A549 (cell line): ENCODE data around the gene CDC42BPG. TPM values are rescaled to one million over a fixed set of nuclear protein-coding genes. Genes with fewer than 3 reads are reported as not detected.

Experiments
- ATAC-seq, 2 experiments: fragments of 200-7000 bp in 1 of 2; fragments of >200 bp in 1 of 2; cut with Nextera tagmentation in 1 of 2; cut with Tn5 transposase in 1 of 2; 3 replicates each; pipeline versions ENCODE4 v1.8.0 to v1.9.1; 2018 to 2020; ENCODE audit warnings: mild to moderate bottlenecking in 1 of 2, moderate library complexity in 1 of 2
- CTCF ChIA-PET: fragments of 300-600 bp; sonication (Branson Sonifier 250); formaldehyde crosslinking; extraction: SDS; loops from one replicate; lab custom pipeline; 2021; ENCODE audit warnings: antibody characterized with exemption, inconsistent platforms; lab: Yijun Ruan, JAX
- POLR2A ChIA-PET: fragments of 350-600 bp; formaldehyde crosslinking; extraction: SDS; loops from one replicate; lab custom pipeline; 2021; ENCODE audit warnings: antibody characterized with exemption, inconsistent platforms; lab: Yijun Ruan, JAX
- DNase-seq, 2 experiments: peaks; one replicate each; pipeline versions ENCODE4 v3.0.0 to v3.0.0-alpha.2; 2011 to 2016; ENCODE audit warnings: low read depth in 1 of 2, low spot score in 1 of 2
- FAIRE-seq: peaks from 2 replicates; lab custom pipeline; 2011; peaks lifted over from hg19 to GRCh38; lab: Jason Lieb, UNC
- H3K27ac ChIP-seq, 2 experiments: fragments of >200 bp; sonication (Bioruptor Twin); formaldehyde crosslinking; 3 replicates each; pipeline ENCODE4 v1.5.1; 2016 to 2017
- H3K4me1 ChIP-seq: fragments of >200 bp; sonication (Bioruptor Twin); formaldehyde crosslinking; 3 replicates; pipeline ENCODE4 v1.6.1; 2016
- H3K4me2 ChIP-seq: fragments of >200 bp; sonication (Bioruptor Twin); formaldehyde crosslinking; 3 replicates; pipeline ENCODE4 v1.6.1; 2016
- H3K4me3 ChIP-seq: fragments of >200 bp; sonication (Bioruptor Twin); formaldehyde crosslinking; 3 replicates; pipeline ENCODE4 v1.5.1; 2016
- H3K9me3 ChIP-seq: fragments of >200 bp; sonication (Bioruptor Twin); formaldehyde crosslinking; 3 replicates; pipeline ENCODE4 v1.6.1; 2016
- ATOH8 ChIP-seq: fragments of 250-450 bp; sonication (Bioruptor Pico); IDR thresholded peaks from 2 replicates; pipeline ENCODE4 v1.5.0; 2020; ENCODE audit warnings: low read depth, mild to moderate bottlenecking, moderate library complexity
- CTCF ChIP-seq: fragments of >200 bp; sonication (Bioruptor Twin); formaldehyde crosslinking; IDR thresholded peaks from 3 replicates; pipeline ENCODE4 v1.5.1; 2016
- E2F6 ChIP-seq: IDR thresholded peaks from 2 replicates; pipeline ENCODE4 v1.6.1; 2012; ENCODE audit warnings: low read depth, borderline replicate concordance
- EHF ChIP-seq: fragments of 250-450 bp; sonication (Bioruptor Pico); IDR thresholded peaks from 2 replicates; pipeline ENCODE4 v1.5.0; 2020; ENCODE audit warnings: mild to moderate bottlenecking
- EP300 ChIP-seq, 2 experiments: fragments of >200 bp; sonication (Bioruptor Twin); formaldehyde crosslinking; IDR thresholded peaks; 2 replicates in 1 of 2; 3 replicates in 1 of 2; pipeline ENCODE4 v1.6.1; 2016 to 2017
- ESRRA ChIP-seq: fragments of 150-350 bp; IDR thresholded peaks from 2 replicates; pipeline ENCODE4 v1.6.1; 2014; ENCODE audit warnings: mild to moderate bottlenecking, low read length, borderline replicate concordance
- GATA3 ChIP-seq: IDR thresholded peaks from 2 replicates; pipeline ENCODE4 v1.6.1; 2012; ENCODE audit warnings: borderline replicate concordance
- HES2 ChIP-seq: fragments of >200 bp; sonication (Bioruptor Twin); formaldehyde crosslinking; IDR thresholded peaks from 2 replicates; pipeline ENCODE4 v1.6.1; 2016
- HOXB5 ChIP-seq: fragments of 250-450 bp; sonication (Bioruptor Pico); IDR thresholded peaks from 2 replicates; pipeline ENCODE4 v1.5.0; 2020; ENCODE audit warnings: mild to moderate bottlenecking, moderate library complexity
- JUN ChIP-seq, 2 experiments: fragments of >200 bp; sonication (Bioruptor Twin); formaldehyde crosslinking; IDR thresholded peaks; 2 replicates in 1 of 2; 3 replicates in 1 of 2; pipeline ENCODE4 v1.6.1; 2016 to 2017
- MAX ChIP-seq: IDR thresholded peaks from 2 replicates; pipeline ENCODE4 v1.6.1; 2012
- MYC ChIP-seq: IDR thresholded peaks from 2 replicates; pipeline ENCODE4 v1.6.1; 2012; ENCODE audit warnings: mild to moderate bottlenecking, inconsistent platforms, low read length, improper control_type of control experiment, borderline replicate concordance
- PHF8 ChIP-seq: fragments of 200-600 bp; sonication (generic); IDR thresholded peaks from 2 replicates; pipeline ENCODE4 v1.6.1; 2016; ENCODE audit warnings: low read depth, mild to moderate bottlenecking, antibody characterized with exemption, moderate library complexity, borderline replicate concordance
- RAD21 ChIP-seq, 2 experiments: fragments of >200 bp in 1 of 2; sonication (Bioruptor Twin) in 1 of 2; formaldehyde crosslinking in 1 of 2; IDR thresholded peaks in 1 of 2; conservative IDR thresholded peaks in 1 of 2; 2 replicates in 1 of 2; 3 replicates in 1 of 2; pipeline ENCODE4 v1.6.1; 2012 to 2018; ENCODE audit warnings: inconsistent platforms in 1 of 2
- RCOR1 ChIP-seq: fragments of 150-350 bp; IDR thresholded peaks from 2 replicates; pipeline ENCODE4 v1.6.1; 2014; ENCODE audit warnings: antibody characterized with exemption, low read length, low read depth
- REST ChIP-seq: fragments of 200-600 bp; sonication (generic); IDR thresholded peaks from 2 replicates; pipeline ENCODE4 v1.6.1; 2016; ENCODE audit warnings: antibody characterized with exemption, mild to moderate bottlenecking, moderate library complexity
- SMC3 ChIP-seq: fragments of >200 bp; sonication (Bioruptor Twin); formaldehyde crosslinking; IDR thresholded peaks from 3 replicates; pipeline ENCODE4 v1.6.1; 2018; ENCODE audit warnings: inconsistent platforms
- SREBF2 ChIP-seq: fragments of 450-650 bp; IDR thresholded peaks from 2 replicates; pipeline ENCODE4 v1.6.1; 2014; ENCODE audit warnings: mild to moderate bottlenecking, moderate library complexity
- TP53 ChIP-seq: fragments of 250-450 bp; sonication (Bioruptor Pico); IDR thresholded peaks from 2 replicates; pipeline ENCODE4 v1.5.0; 2021; ENCODE audit warnings: mild to moderate bottlenecking, moderate library complexity
- ZC3H11A ChIP-seq: fragments of 450-650 bp; IDR thresholded peaks from 2 replicates; pipeline ENCODE4 v1.6.1; 2014; ENCODE audit warnings: antibody characterized with exemption, mild to moderate bottlenecking
- ZNF302 ChIP-seq: fragments of 250-450 bp; sonication (Bioruptor Pico); IDR thresholded peaks from 2 replicates; pipeline ENCODE4 v1.9.0; 2021; ENCODE audit warnings: inconsistent platforms, mild to moderate bottlenecking, moderate library complexity
- ZSCAN20 ChIP-seq: fragments of 250-450 bp; sonication (Bioruptor Pico); IDR thresholded peaks from 2 replicates; pipeline ENCODE4 v1.8.0; 2022; ENCODE audit warnings: mild to moderate bottlenecking, moderate library complexity
- WGBS: methylation state at CpG from one replicate; pipeline ENCODE4 v1.1.6; 2017; ENCODE audit errors: missing lambda C conversion rate; 5-methylcytosine and 5-hydroxymethylcytosine counted together
- polyA plus RNA-seq, 4 experiments: library from polyadenylated mRNA; depleted of rRNA in 3 of 4; stranded (reverse); fragments of >200 nt; fragmentation: RNase III in 1 of 4; extraction: RNeasy Plus Mini Kit Qiagen cat#74134 plus additional on column Dnase treatment in 1 of 4; gene quantifications; 2 replicates in 3 of 4; 3 replicates in 1 of 4; pipeline ENCODE4 v1.2.3, GENCODE V29; 2011 to 2017

Gene CDC42BPG
- polyA plus RNA-seq, 2 of the 4 experiments (the other 2 are of a cell fraction), result 0.35 to 1.0 TPM

- FAIRE-seq, result no peak
- Histone ChIP-seq H3K4me3 (peak overlapping the region; percentile 61), H3K4me2 (peak overlapping the region; percentile 73), H3K27ac (peak overlapping the region; percentile 76 to 89), H3K4me1 (peaks cover 23% of the 10 kb centered on the region), H3K9me3 (no peaks in the 10 kb centered on the region)
- 53% methylated on average over 15 of the region's 15 CpGs for WGBS
- peak; percentile 26 to 57; a peak in 5 of 6 replicates for ATAC-seq
- CTCF ChIA-PET, result interaction anchor here (0.7 to 7.8 kb wide), 12 partner anchors 16 to 354 kb away, joined by 3 to 79 read pairs (median 3); no protein-coding TSS in a partner anchor
- no peak for DNase-seq
- POLR2A ChIA-PET, result no interaction called here
- TF ChIP-seq MYC (no peak), ZSCAN20 (CRISPR knock-in tag) (no peak), E2F6 (no peak), RCOR1 (no peak), ATOH8 (CRISPR knock-in tag) (no peak), GATA3 (no peak)
Measured at GRCh38 chr11:64803846-64804345, 40.6 kb downstream of the CDC42BPG start.

- POLR2A ChIA-PET, result no interaction called here
- Histone ChIP-seq H3K4me2 (peak within 1 kb of the TSS; percentile 73), H3K4me1 (peaks cover 23% of the 10 kb centered on the region), H3K4me3 (peak within 1 kb of the TSS; percentile 61), H3K27ac (peak within 1 kb of the TSS; percentile 77 to 89), H3K9me3 (no peaks in the 10 kb centered on the region)
- ATAC-seq (peak; percentile 80 to 89), FAIRE-seq (no peak), DNase-seq (peak; percentile 77 to 85)
- no peak for TF ChIP-seq HES2
- TF ChIP-seq JUN (IDR thresholded peaks at IDR 0.05), result peak; percentile 62 to 74; a peak in 3 of 5 replicates
- no peak for TF ChIP-seq PHF8
- no peak for TF ChIP-seq ZNF302 (CRISPR knock-in tag)
- TF ChIP-seq EHF (CRISPR knock-in tag), result no peak
- TF ChIP-seq RCOR1, result no peak
- no peak for TF ChIP-seq EP300 (IDR thresholded peaks at IDR 0.05)
- no peak for TF ChIP-seq REST
- 0 out of 3 replicates have a peak, but pooled peaks have one; percentile 21 for TF ChIP-seq SMC3
- no peak for TF ChIP-seq ATOH8 (CRISPR knock-in tag)
- TF ChIP-seq TP53 (CRISPR knock-in tag), result no peak
- TF ChIP-seq RAD21 (conservative IDR thresholded peaks at IDR 0.05 in 1 of 2, IDR thresholded peaks at IDR 0.05 in 1 of 2), result 0 out of 5 replicates have a peak, but pooled peaks of 1 of the 2 experiments have one; percentile 19
- TF ChIP-seq CTCF, result peak; percentile 34; the same call in 2 of the 3 replicates
- no peak for TF ChIP-seq ZC3H11A
- TF ChIP-seq MAX, result no peak; the same call in 1 of the 2 replicates
- no peak for TF ChIP-seq ESRRA
- no peak for TF ChIP-seq SREBF2
- no peak for TF ChIP-seq HOXB5
- WGBS, result 0% methylated on average over 27 of the region's 58 CpGs
- CTCF ChIA-PET, result interaction anchor here (0.7 to 7.8 kb wide), 13 partner anchors 9 to 354 kb away, joined by 3 to 79 read pairs (median 3); partner anchors contain the start of gene SAC3D1
Measured at GRCh38 chr11:64803158-64803845, 41.2 kb downstream of the CDC42BPG start, which contains the start of gene MAP4K2. Gene MAP4K2, minus strand, starts transcription at chr11:64803214. Its CDS starts 65 bp downstream, at chr11:64803149.
